ENCODE data around the gene DHX29.

The DHX29 gene

GRCh38 chr5:55307383-55308253 is at the start of gene DHX29, which contains the start of gene MTREX:
Gene DHX29 (minus strand): TSS chr5:55307694. CDS start chr5:55307573, 121 bp downstream.
Gene MTREX (plus strand): TSS chr5:55307989. CDS start chr5:55308014, 25 bp downstream.
- Histone ChIP-seq H3K27me3 (ENCODE audit: control insufficient read depth, insufficient read depth, low read length) (no peaks in the 10 kb centered on the region), H3K4me3 (ENCODE audit: low read depth, low read length) (peak within 1 kb of the TSS; percentile 93), H3K4me1 (ENCODE audit: control insufficient read depth, insufficient read depth, low read length) (peaks cover 14% of the 10 kb centered on the region), H3K36me3 (ENCODE audit: control insufficient read depth, insufficient read depth, low read length) (peaks cover 14% of the 10 kb centered on the region; the same call in 1 of the 2 replicates), H3K27ac (ENCODE audit: low read depth, low read length) (peak within 1 kb of the TSS; percentile 89), H3K9ac (ENCODE audit: low read length) (peak within 1 kb of the TSS; percentile 98), H3K9me3 (ENCODE audit: control insufficient read depth, insufficient read depth, low read depth, low read length) (peaks cover 4% of the 10 kb centered on the region; the same call in 1 of the 2 replicates)

- Histone ChIP-seq H3K9ac (ENCODE audit: low read length) (no peak overlapping the region), H3K9me3 (ENCODE audit: control insufficient read depth, insufficient read depth, low read depth, low read length) (no peaks in the 10 kb centered on the region), H3K27ac (ENCODE audit: low read depth, low read length) (no peak overlapping the region), H3K36me3 (ENCODE audit: control insufficient read depth, insufficient read depth, low read length) (peaks cover 82% of the 10 kb centered on the region), H3K27me3 (ENCODE audit: control insufficient read depth, insufficient read depth, low read length) (no peaks in the 10 kb centered on the region), H3K4me3 (ENCODE audit: low read depth, low read length) (no peak overlapping the region), H3K4me1 (ENCODE audit: control insufficient read depth, insufficient read depth, low read length) (no peaks in the 10 kb centered on the region)
Observed at GRCh38 chr5:55356896-55357295, 49.4 kb upstream of the DHX29 start.

- Histone ChIP-seq H3K27me3 (ENCODE audit: control insufficient read depth, insufficient read depth, low read length) (no peaks in the 10 kb centered on the region), H3K36me3 (ENCODE audit: control insufficient read depth, insufficient read depth, low read length) (peaks cover 96% of the 10 kb centered on the region), H3K9ac (ENCODE audit: low read length) (no peak overlapping the region), H3K9me3 (ENCODE audit: control insufficient read depth, insufficient read depth, low read depth, low read length) (no peaks in the 10 kb centered on the region), H3K4me3 (ENCODE audit: low read depth, low read length) (no peak overlapping the region), H3K27ac (ENCODE audit: low read depth, low read length) (no peak overlapping the region), H3K4me1 (ENCODE audit: control insufficient read depth, insufficient read depth, low read length) (no peaks in the 10 kb centered on the region)
Observed at GRCh38 chr5:55350754-55351153, 43.3 kb upstream of the DHX29 start.

- H3K27me3 ChIP-seq (ENCODE audit: control insufficient read depth, insufficient read depth, low read length): no peaks in the 10 kb centered on the region
- no peaks in the 10 kb centered on the region for H3K9me3 ChIP-seq (ENCODE audit: control insufficient read depth, insufficient read depth, low read depth, low read length)
- no peak overlapping the region for H3K4me3 ChIP-seq (ENCODE audit: low read depth, low read length)
- peaks cover 91% of the 10 kb centered on the region for H3K36me3 ChIP-seq (ENCODE audit: control insufficient read depth, insufficient read depth, low read length)
- no peak overlapping the region for H3K9ac ChIP-seq (ENCODE audit: low read length)
- H3K4me1 ChIP-seq (ENCODE audit: control insufficient read depth, insufficient read depth, low read length): no peaks in the 10 kb centered on the region
- H3K27ac ChIP-seq (ENCODE audit: low read depth, low read length): no peak overlapping the region
Observed at GRCh38 chr5:55347786-55348185, 40.3 kb upstream of the DHX29 start.

GRCh38 chr5:55345327-55345726 is 37.8 kb upstream of the DHX29 start:
- Histone ChIP-seq H3K36me3 (ENCODE audit: control insufficient read depth, insufficient read depth, low read length) (peaks cover 87% of the 10 kb centered on the region), H3K9me3 (ENCODE audit: control insufficient read depth, insufficient read depth, low read depth, low read length) (no peaks in the 10 kb centered on the region), H3K27ac (ENCODE audit: low read depth, low read length) (no peak overlapping the region), H3K9ac (ENCODE audit: low read length) (no peak overlapping the region), H3K27me3 (ENCODE audit: control insufficient read depth, insufficient read depth, low read length) (no peaks in the 10 kb centered on the region), H3K4me1 (ENCODE audit: control insufficient read depth, insufficient read depth, low read length) (no peaks in the 10 kb centered on the region), H3K4me3 (ENCODE audit: low read depth, low read length) (no peak overlapping the region)

GRCh38 chr5:55344392-55344992 is 37.0 kb upstream of the DHX29 start:
- no peak overlapping the region for H3K4me3 ChIP-seq (ENCODE audit: low read depth, low read length)
- H3K4me1 ChIP-seq (ENCODE audit: control insufficient read depth, insufficient read depth, low read length): no peaks in the 10 kb centered on the region
- peaks cover 84% of the 10 kb centered on the region for H3K36me3 ChIP-seq (ENCODE audit: control insufficient read depth, insufficient read depth, low read length)
- H3K27me3 ChIP-seq (ENCODE audit: control insufficient read depth, insufficient read depth, low read length): no peaks in the 10 kb centered on the region
- no peaks in the 10 kb centered on the region for H3K9me3 ChIP-seq (ENCODE audit: control insufficient read depth, insufficient read depth, low read depth, low read length)
- no peak overlapping the region for H3K27ac ChIP-seq (ENCODE audit: low read depth, low read length)
- H3K9ac ChIP-seq (ENCODE audit: low read length): no peak overlapping the region

- Histone ChIP-seq H3K4me1 (ENCODE audit: control insufficient read depth, insufficient read depth, low read length) (no peaks in the 10 kb centered on the region), H3K9ac (ENCODE audit: low read length) (no peak overlapping the region), H3K27me3 (ENCODE audit: control insufficient read depth, insufficient read depth, low read length) (no peaks in the 10 kb centered on the region), H3K9me3 (ENCODE audit: control insufficient read depth, insufficient read depth, low read depth, low read length) (no peaks in the 10 kb centered on the region), H3K27ac (ENCODE audit: low read depth, low read length) (no peak overlapping the region), H3K36me3 (ENCODE audit: control insufficient read depth, insufficient read depth, low read length) (peaks cover 75% of the 10 kb centered on the region), H3K4me3 (ENCODE audit: low read depth, low read length) (no peak overlapping the region)
Observed at GRCh38 chr5:55343609-55344008, 36.1 kb upstream of the DHX29 start.

- Histone ChIP-seq H3K27me3 (ENCODE audit: control insufficient read depth, insufficient read depth, low read length) (no peaks in the 10 kb centered on the region), H3K27ac (ENCODE audit: low read depth, low read length) (no peak overlapping the region), H3K9me3 (ENCODE audit: control insufficient read depth, insufficient read depth, low read depth, low read length) (no peaks in the 10 kb centered on the region), H3K9ac (ENCODE audit: low read length) (no peak overlapping the region), H3K4me3 (ENCODE audit: low read depth, low read length) (no peak overlapping the region), H3K4me1 (ENCODE audit: control insufficient read depth, insufficient read depth, low read length) (no peaks in the 10 kb centered on the region), H3K36me3 (ENCODE audit: control insufficient read depth, insufficient read depth, low read length) (peaks cover 70% of the 10 kb centered on the region)
Observed at GRCh38 chr5:55343107-55343506, 35.6 kb upstream of the DHX29 start.

GRCh38 chr5:55338810-55339243 is 31.3 kb upstream of the DHX29 start:
- Histone ChIP-seq H3K36me3 (ENCODE audit: control insufficient read depth, insufficient read depth, low read length) (peaks cover 47% of the 10 kb centered on the region), H3K4me1 (ENCODE audit: control insufficient read depth, insufficient read depth, low read length) (no peaks in the 10 kb centered on the region), H3K27me3 (ENCODE audit: control insufficient read depth, insufficient read depth, low read length) (no peaks in the 10 kb centered on the region), H3K9ac (ENCODE audit: low read length) (no peak overlapping the region), H3K27ac (ENCODE audit: low read depth, low read length) (no peak overlapping the region), H3K9me3 (ENCODE audit: control insufficient read depth, insufficient read depth, low read depth, low read length) (no peaks in the 10 kb centered on the region), H3K4me3 (ENCODE audit: low read depth, low read length) (no peak overlapping the region)

GRCh38 chr5:55338092-55338613 is 30.7 kb upstream of the DHX29 start:
- H3K36me3 ChIP-seq (ENCODE audit: control insufficient read depth, insufficient read depth, low read length): peaks cover 48% of the 10 kb centered on the region
- H3K4me1 ChIP-seq (ENCODE audit: control insufficient read depth, insufficient read depth, low read length): no peaks in the 10 kb centered on the region
- no peak overlapping the region for H3K4me3 ChIP-seq (ENCODE audit: low read depth, low read length)
- H3K27me3 ChIP-seq (ENCODE audit: control insufficient read depth, insufficient read depth, low read length): no peaks in the 10 kb centered on the region
- H3K27ac ChIP-seq (ENCODE audit: low read depth, low read length): no peak overlapping the region
- H3K9ac ChIP-seq (ENCODE audit: low read length): no peak overlapping the region
- H3K9me3 ChIP-seq (ENCODE audit: control insufficient read depth, insufficient read depth, low read depth, low read length): no peaks in the 10 kb centered on the region

- no peaks in the 10 kb centered on the region for H3K9me3 ChIP-seq (ENCODE audit: control insufficient read depth, insufficient read depth, low read depth, low read length)
- no peak overlapping the region for H3K27ac ChIP-seq (ENCODE audit: low read depth, low read length)
- H3K4me1 ChIP-seq (ENCODE audit: control insufficient read depth, insufficient read depth, low read length): no peaks in the 10 kb centered on the region
- H3K27me3 ChIP-seq (ENCODE audit: control insufficient read depth, insufficient read depth, low read length): no peaks in the 10 kb centered on the region
- no peak overlapping the region for H3K4me3 ChIP-seq (ENCODE audit: low read depth, low read length)
- no peak overlapping the region for H3K9ac ChIP-seq (ENCODE audit: low read length)
- peaks cover 60% of the 10 kb centered on the region for H3K36me3 ChIP-seq (ENCODE audit: control insufficient read depth, insufficient read depth, low read length)
Observed at GRCh38 chr5:55333811-55334210, 26.3 kb upstream of the DHX29 start.

All from HUES6 (cell line).